Esophagus squamous epithelium (tissue), 5 donors: ENCODE data around the gene CNGA2. TPM values are rescaled to one million over a fixed set of nuclear protein-coding genes. Genes with fewer than 3 reads are reported as not detected.
A peak's percentile ranks its signal among the peaks of the same experiment; 100 is the strongest.

Source experiments
- DNase-seq: peaks from one replicate; lab custom pipeline; 2025; lab: John Stamatoyannopoulos, UW
- H3K27ac ChIP-seq, 4 donors: fragments of 200-600 bp; sonication (generic); one replicate each; pipeline ENCODE4 v1.5.1; 2016 to 2019; ENCODE audit warnings: mild to moderate bottlenecking in 1 of 4
- H3K27me3 ChIP-seq, 4 donors: fragments of 200-600 bp; sonication (generic); 1 replicate in 3 of 4; 2 replicates in 1 of 4; pipeline versions ENCODE4 v1.5.1 to v1.6.0; 2017 to 2021; ENCODE audit warnings: antibody characterized with exemption in 1 of 4
- H3K36me3 ChIP-seq, 3 donors: fragments of 200-600 bp; sonication (generic); one replicate each; pipeline ENCODE4 v1.5.1; 2016 to 2019
- H3K4me1 ChIP-seq, 3 donors: fragments of 200-600 bp; sonication (generic); one replicate each; pipeline ENCODE4 v1.5.1; 2017 to 2019
- H3K4me3 ChIP-seq, 4 donors: fragments of 200-600 bp; sonication (generic); 1 replicate in 3 of 4; 2 replicates in 1 of 4; pipeline ENCODE4 v1.5.1; 2016 to 2019; ENCODE audit warnings: mild to moderate bottlenecking in 2 of 4, moderate library complexity in 1 of 4
- H3K9me3 ChIP-seq, 3 donors: fragments of 200-600 bp; sonication (generic); one replicate each; pipeline ENCODE4 v1.5.1; 2016 to 2019
- CTCF ChIP-seq, 6 experiments: fragments of 450-650 bp in 4 of 6; fragments of 200-600 bp in 2 of 6; sonication (generic) in 2 of 6; IDR thresholded peaks; one replicate each; pipeline ENCODE4 v1.5.1; 2016 to 2019; ENCODE audit warnings: antibody characterized with exemption in 6 of 6, mild to moderate bottlenecking in 4 of 6, moderate library complexity in 4 of 6
- POLR2A ChIP-seq, 4 donors: fragments of 450-650 bp; IDR thresholded peaks; one replicate each; pipeline ENCODE4 v1.6.1; 2017; ENCODE audit warnings: antibody characterized with exemption in 4 of 4, mild to moderate bottlenecking in 4 of 4, moderate library complexity in 3 of 4
- WGBS, 2 donors: methylation state at CpG; one replicate each; pipeline ENCODE4 v1.1.5; 2018; 5-methylcytosine and 5-hydroxymethylcytosine counted together
- intact Hi-C: fragments of 100-400 bp; cut with DNase I; formaldehyde crosslinking; loops from one replicate; pipeline ENCODE4 v1.15.0; 2022
- total RNA-seq, 4 donors: library from RNA; depleted of rRNA; stranded (reverse); fragments of >200 nt; gene quantifications; one replicate each; pipeline ENCODE4 v1.1.0, GENCODE V29; 2016
- donor health status: DM: yes; HTN: yes; CAD: no.

CNGA2 gene
- total RNA-seq, 4 donors from 2014 or later: not detected

- WGBS, 2 donors: 57 to 100% methylated on average over 1 to 5 of the region's 7 CpGs
- intact Hi-C loops: no loop called here
- H3K27ac ChIP-seq: no peak overlapping the region
- no peak for DNase-seq
- H3K4me3 ChIP-seq: no peak overlapping the region
- no peaks in the 10 kb centered on the region for H3K4me1 ChIP-seq
- H3K9me3 ChIP-seq: no peaks in the 10 kb centered on the region
- H3K27me3 ChIP-seq: no peaks in the 10 kb centered on the region
- TF ChIP-seq CTCF (IDR thresholded peaks at IDR 0.05): no peak
- no peak for TF ChIP-seq POLR2A (IDR thresholded peaks at IDR 0.05)
- no peaks in the 10 kb centered on the region for H3K36me3 ChIP-seq
Observed at GRCh38 chrX:151702741-151703340, 31.7 kb upstream of the CNGA2 start.

GRCh38 chrX:151703487-151703886 is 31.1 kb upstream of the CNGA2 start:
- H3K9me3 ChIP-seq: no peaks in the 10 kb centered on the region
- WGBS, 2 donors: 0 to 29% methylated on average over 3 to 7 of the region's 7 CpGs

GRCh38 chrX:151704041-151704663 is 30.4 kb upstream of the CNGA2 start:
- TF ChIP-seq CTCF (IDR thresholded peaks at IDR 0.05) (no peak), POLR2A (IDR thresholded peaks at IDR 0.05) (no peak)
- H3K27ac ChIP-seq: no peak overlapping the region
- intact Hi-C loops: no loop called here
- H3K36me3 ChIP-seq: no peaks in the 10 kb centered on the region
- DNase-seq: no peak
- H3K4me1 ChIP-seq: no peaks in the 10 kb centered on the region
- H3K4me3 ChIP-seq: peak overlapping the region in 1 of 4 donors; percentile 32
- H3K9me3 ChIP-seq: no peaks in the 10 kb centered on the region
- H3K27me3 ChIP-seq: no peaks in the 10 kb centered on the region
- WGBS, 2 donors: 35 to 50% methylated on average over 13 of the region's 13 CpGs

More at GRCh38 chrX:151703487-151703886, 31.1 kb upstream of the CNGA2 start:
- H3K27ac ChIP-seq: no peak overlapping the region
- H3K36me3 ChIP-seq: no peaks in the 10 kb centered on the region
- no peak overlapping the region for H3K4me3 ChIP-seq
- intact Hi-C loops: no loop called here
- no peaks in the 10 kb centered on the region for H3K4me1 ChIP-seq
- no peaks in the 10 kb centered on the region for H3K27me3 ChIP-seq
- DNase-seq: no peak
- TF ChIP-seq CTCF (IDR thresholded peaks at IDR 0.05) (no peak), POLR2A (IDR thresholded peaks at IDR 0.05) (no peak)

GRCh38 chrX:151708821-151709220 is 25.7 kb upstream of the CNGA2 start:
- DNase-seq: no peak
- Histone ChIP-seq H3K36me3 (no peaks in the 10 kb centered on the region), H3K9me3 (no peaks in the 10 kb centered on the region), H3K4me3 (no peak overlapping the region), H3K4me1 (no peaks in the 10 kb centered on the region), H3K27me3 (no peaks in the 10 kb centered on the region), H3K27ac (no peak overlapping the region)
- TF ChIP-seq CTCF (IDR thresholded peaks at IDR 0.05) (no peak), POLR2A (IDR thresholded peaks at IDR 0.05) (no peak)
- intact Hi-C loops: no loop called here
- 74 to 79% methylated on average over 6 to 7 of the region's 7 CpGs for WGBS, 2 donors

GRCh38 chrX:151710457-151710856 is 24.1 kb upstream of the CNGA2 start:
- TF ChIP-seq POLR2A (IDR thresholded peaks at IDR 0.05): no peak
- TF ChIP-seq CTCF (IDR thresholded peaks at IDR 0.05): no peak
- Histone ChIP-seq H3K27ac (no peak overlapping the region), H3K4me1 (no peaks in the 10 kb centered on the region), H3K27me3 (no peaks in the 10 kb centered on the region), H3K9me3 (no peaks in the 10 kb centered on the region), H3K36me3 (no peaks in the 10 kb centered on the region), H3K4me3 (no peak overlapping the region)
- WGBS, 2 donors: 38 to 83% methylated on average over 1 to 2 of the region's 2 CpGs
- intact Hi-C loops: no loop called here
- no peak for DNase-seq
